IPS-NIHi11 (cell line): ENCODE results near the gene ASCL2.

Source experiments
- DNase-seq: peaks from one replicate; pipeline ENCODE4 v3.0.0; 2012; ENCODE audit warnings: mixed read lengths, low spot score

ASCL2 gene

DNA sequence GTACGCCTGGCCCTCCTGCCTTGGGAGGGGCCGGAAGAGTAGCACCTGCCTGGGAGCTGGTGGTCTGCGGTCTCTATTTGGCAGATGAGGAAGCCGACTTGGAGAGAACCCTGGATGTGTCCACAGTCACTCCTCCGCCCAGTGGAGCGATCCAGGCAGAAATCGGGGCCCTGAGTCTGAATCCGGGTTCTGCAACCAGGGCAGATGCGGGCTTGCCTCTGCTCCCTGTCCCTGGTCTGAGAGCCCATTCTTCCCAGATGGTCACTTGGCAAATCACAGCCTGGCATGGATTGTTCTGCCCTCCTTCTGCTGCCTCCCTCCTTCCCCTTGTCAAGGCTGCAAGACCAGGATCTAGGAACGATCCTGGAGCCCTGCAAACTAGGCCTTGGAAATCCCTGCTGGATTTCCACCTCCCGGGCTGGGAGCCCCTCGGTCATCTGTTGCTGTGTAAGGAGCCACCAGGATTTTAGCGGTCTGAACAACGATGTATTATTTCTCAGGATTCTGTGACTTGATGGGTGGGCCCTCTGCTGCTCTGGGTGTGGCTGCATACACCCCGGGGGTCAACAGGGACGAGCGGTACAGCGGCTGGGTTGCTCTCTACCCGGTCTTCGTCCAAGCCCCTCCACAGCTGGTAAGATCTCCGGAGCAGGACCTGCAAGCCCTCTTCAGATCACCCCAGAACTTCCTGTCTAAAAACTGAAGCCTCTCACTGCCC lies 2.0 kb upstream of the ASCL2 start:
- DNase-seq, result no peak

DNA sequence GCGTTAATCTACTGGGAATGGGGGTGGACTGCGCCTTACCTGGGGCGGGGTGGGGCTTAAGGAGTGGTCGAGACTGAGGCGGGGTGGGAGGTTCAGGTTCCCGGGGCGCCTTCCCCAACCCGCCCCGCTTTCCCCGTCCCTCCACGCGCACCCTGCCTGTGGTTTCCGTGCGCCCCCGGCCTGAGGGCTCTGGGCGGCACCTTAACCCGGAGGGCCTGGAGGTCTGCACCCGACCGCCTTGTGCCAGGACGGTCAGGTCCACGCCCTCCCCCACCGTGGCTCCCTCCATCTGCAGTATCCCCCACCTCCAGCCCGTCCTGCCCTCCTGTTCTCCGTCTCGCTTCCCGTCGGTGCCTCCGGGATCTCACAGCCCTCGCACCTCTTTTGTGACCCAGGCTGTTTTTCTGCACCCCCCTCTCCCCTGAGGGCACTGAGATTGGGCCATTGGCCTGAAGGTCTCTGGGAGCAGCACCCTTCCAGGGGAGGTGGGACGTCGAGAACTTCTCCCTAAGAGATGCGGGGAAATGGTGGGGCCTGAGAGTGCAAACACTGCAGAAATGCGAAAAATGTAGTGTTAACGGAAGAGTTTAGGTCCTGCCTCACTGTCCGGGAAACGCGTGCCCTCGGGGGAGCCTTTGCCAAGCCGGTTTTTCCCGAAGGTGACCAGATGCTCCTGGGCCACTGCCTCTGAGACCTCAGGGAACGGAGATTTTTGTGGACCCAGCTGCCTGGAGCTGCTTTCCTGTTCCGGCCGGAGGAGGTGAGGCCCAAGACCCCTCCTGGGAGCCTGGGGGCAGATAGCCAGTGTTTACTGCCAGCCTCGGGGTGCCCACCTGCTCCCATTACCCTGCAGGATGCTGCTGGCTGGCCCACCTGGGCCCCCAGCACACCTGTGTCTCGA lies 1.2 kb upstream of the ASCL2 start:
- no peak for DNase-seq

DNA sequence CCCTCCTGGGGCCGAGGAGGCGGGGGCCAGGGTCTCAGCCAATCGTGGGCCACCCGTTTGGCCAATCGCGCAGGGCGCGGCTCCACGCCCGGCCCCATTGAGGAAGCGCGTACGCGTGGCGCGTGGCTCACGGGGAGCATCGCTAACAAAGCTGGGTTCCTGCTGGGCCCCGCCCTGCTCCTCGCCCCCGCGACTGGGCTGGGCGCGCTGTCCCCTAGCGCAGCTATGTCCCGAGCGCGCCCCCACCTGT lies 614 bp upstream of the ASCL2 start:
- no peak for DNase-seq

DNA sequence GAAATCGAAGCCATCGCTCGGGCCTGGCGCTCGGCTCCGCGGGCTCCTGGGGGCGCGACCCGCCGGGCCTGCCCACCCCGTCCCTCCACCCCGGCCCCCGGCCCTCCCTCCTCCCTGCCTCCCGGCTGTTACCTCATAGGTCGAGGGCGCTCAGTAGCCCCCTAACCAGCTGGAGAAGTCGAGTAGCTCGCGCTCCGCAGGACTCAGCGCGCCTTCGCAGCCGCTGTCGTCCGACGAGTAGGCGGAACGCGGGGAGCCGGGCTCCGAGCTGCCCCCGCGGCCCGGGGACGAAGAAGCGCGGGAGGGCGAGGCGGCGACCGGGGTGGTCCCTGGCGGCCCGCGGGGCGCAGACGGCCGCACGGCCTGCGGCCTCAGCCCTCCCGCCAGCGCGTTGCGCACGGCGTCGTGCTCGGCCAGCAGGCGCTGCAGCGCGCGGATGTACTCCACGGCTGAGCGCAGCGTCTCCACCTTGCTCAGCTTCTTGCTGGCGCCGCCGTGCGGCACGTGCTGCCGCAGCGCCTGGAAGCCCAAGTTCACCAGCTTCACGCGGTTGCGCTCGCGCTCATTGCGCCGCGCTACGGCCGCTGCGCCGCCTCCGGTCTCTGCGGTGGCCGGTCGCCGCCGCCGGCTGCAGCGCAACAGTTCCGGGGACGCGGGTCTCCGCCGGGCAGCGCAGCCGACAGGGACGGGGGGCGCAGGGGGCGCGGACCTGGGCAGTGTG lies 627 bp downstream of the ASCL2 start:
- DNase-seq, result peak; percentile 80

DNA sequence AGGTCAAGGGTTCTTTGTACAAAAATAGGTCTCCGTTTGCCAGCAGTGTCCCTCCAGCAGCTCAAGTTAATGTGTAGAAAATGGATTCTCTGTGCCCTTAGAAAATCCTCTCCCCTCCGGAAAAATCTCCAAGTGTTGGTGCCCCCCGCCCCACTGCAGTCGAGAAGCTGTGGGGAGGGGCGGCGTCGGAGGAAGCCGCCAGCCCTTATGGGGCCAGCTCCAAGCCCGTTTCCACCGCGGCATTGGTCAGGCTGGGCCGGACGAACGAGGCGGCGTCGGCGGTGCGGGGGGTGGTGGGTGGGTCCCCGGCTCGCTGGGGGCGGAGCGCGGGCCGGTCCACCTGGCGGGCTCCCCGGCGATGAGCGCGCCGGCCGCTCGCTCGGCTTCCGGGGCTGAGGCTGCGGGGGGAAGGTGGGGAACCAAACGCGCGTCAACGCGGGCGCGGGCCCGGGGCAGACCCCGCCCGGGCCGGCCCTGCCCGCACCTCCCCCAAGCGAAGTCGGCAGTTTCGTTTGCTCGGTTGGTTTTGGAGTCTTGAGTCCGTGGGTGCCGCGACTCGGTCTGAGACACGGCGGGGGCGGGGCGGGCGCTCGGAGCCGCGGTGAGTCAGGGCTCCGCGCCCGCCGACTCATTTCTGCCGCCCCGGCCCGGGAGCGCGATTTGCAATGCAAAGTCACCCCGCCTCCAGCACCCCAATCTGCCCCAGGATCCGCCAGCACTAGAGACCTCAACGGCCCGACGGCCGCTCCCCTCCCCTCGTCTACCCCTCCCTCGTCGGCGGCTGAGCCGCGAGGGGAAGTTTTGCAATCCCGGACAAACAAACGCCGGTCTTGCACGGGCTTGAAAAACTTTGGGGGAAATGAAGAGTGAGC lies 1.4 kb downstream of the ASCL2 start:
- peak; percentile 89 for DNase-seq

DNA sequence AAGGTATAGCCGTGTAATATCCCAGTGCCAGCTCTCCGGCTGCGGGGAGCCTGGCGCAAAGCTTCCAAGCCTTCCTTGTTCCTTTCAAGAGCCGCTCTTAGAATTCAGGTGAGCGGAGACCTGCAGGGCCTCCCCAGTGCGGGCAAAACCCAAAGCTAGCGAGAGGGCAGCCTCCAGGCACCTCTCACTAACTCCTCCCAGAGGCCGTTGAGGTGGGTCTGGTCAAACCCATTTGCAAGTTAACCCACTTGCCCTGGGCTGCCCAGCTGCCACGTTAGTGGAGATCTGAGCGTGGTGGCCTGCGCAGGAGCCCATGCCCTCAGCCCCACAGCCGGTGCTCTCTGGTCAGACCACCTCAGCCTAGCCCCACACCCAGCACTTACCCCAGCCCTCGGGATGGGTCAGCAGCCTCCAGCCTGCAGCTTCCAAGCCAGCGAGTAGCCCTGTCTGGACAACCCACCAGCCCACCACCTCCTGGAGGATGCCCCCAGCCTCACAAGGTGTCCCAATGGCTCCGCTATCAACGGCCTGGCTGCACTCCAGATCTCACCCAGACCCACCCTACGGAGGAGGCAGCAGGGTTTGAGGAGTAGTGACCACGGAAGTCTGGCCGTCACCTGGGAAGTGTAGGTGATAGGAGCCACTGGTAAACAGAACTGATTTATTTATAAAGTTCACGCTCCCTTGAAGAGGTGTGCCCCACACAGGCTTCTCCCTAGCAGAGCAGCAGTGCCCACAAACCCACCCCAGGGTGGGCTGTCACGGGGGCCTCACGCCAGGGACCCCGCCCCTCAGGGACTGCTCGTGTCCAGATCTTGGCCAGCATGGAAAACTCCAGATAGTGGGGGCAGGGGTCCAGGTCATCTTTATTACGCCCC lies 2.3 kb downstream of the ASCL2 start:
- peak; percentile 36 for DNase-seq

DNA sequence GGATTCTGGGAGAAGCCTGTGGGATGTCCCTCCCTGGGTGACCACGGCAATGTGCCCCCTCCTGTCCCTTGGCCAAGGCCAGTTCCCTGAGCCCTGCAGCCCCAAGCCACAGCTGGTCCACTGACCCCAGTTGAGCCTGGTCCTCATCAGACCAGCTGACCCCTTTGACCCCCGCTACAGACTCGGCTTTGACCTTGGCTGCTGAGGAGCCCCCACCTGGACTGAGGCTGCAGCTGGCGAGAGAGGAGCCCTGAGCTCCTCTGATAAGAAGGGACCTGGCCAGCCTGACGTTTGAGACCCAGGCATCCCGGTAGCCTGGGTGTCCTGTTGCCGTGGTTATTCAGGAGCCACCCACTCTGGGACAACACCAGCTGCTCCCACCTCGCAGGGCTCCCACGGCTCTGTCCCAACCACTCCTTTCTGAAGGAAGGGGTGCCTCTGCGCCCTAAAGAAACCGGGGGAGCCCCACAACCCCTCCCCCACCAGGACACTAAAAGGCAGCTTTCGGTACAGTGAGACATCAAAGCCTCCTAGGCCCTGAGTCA lies 3.0 kb downstream of the ASCL2 start:
- no peak for DNase-seq

DNA sequence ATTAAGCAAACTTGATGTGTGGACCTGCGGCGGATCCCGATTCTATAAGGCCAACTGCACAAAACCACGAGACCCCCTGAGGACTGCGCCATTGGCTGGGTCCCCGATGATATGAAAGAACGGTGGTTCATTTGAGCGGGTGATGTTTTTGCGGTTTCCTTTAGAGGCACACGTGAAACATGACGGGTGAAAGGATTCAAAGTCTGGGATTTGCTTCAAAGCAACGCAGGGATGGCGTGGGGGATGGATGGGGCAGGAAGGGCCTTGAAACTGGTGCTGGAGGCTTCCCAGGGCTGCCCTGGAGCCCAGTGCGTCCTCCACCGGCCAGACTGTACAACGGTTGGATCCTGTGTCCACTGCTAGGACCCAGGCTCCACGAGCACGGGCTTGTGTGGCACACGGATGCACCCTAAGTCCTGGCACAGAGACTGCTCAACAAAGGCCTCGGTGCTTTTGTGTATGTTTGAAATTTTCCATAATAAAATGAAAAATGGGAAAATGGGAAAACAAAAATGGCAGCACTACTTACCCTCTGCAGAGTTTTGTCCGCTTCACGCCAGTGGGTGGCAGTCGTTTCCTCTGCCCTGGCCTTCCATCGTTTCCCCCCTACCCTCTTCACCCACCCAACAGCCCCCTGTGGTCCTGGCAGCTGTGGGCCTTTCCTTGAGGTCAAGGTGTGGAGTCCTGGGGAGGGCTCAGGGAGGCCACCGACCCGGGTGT lies 3.6 kb downstream of the ASCL2 start:
- DNase-seq, result no peak

DNA sequence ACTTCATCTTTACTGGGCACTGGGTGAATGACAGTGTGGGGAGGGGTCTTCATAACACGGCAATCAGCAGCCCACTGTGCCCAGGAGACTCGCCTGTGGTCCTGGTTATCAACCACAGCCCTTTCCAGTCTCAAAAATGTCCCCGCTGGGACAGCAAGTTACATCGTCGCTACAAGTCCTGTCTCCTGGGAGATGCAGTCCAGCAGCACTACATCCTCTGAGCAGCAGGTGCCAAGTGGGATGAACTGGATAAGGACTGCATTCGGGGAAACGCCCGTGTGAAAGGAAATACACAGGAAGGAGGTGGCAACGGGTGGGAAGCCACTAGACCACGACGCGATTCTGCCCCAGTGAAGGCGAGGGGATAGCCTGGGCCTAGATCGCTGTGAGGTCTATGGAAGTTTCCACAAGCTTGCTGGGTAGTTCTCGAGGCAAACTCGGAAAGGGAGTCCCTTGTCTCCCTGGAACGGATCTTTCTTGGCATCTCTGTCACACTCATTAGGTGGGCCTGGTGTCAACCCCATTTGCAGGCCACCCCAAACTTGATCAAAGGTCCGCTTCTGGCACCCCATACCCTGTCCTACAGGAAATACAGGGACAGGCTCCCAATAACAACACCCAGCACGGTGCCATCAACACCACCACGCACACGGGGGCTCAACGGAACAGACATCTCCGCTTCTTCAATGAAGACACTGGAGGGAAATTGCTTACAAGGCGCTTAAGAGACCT lies 4.4 kb downstream of the ASCL2 start:
- no peak for DNase-seq

DNA sequence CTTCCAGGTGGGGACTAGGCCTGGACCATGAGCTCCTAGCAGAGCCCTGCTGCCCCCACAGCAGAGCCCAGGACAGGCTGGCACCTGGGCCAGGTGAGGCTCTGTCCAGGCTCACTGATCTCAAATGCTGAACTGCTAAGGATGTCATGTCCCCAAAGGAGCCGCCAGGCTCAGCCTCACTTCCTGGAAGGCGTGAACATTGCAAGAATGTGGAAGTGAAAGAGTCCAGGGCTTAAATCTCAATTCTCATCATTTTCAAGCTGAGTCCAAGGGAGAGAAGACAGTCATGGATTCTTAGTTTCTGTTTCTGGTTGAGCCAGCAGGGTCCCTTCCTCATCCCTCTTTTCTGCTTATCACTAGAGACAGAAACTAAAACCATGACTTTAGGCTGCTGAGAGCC lies 5.0 kb downstream of the ASCL2 start:
- no peak for DNase-seq

DNA sequence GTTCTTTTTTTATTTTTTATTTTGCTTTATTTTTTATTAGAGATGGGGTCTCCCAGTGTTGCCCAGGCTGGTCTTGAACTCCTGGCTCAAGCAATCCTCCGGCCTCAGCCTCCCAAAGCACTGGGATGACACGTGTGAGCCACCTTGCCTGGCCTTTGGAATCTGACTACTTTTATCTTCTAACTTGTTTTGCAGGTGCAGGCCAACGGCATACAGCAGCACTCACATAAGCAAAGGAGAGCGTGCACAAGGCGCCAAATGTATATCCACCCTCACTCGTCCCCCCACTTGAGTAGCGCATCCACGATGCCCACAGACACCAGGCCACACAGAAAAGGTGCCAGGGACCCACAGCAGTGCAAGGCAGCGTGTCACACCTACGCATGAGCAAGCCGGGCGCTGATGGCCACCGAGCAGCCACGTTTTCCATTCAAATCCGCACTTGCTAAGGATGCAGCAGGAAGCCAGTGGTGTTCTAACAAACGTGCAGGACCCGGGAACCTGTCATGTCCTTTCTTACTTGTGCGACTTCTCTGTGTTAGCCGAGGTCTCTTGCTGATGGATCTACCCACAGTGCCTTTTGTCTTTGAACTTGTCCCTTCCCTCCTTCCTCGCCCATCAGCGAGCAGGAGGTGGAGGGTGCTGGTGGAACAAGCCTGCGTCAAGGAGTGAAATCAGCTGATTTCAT lies 5.9 kb downstream of the ASCL2 start:
- DNase-seq, result no peak

DNA sequence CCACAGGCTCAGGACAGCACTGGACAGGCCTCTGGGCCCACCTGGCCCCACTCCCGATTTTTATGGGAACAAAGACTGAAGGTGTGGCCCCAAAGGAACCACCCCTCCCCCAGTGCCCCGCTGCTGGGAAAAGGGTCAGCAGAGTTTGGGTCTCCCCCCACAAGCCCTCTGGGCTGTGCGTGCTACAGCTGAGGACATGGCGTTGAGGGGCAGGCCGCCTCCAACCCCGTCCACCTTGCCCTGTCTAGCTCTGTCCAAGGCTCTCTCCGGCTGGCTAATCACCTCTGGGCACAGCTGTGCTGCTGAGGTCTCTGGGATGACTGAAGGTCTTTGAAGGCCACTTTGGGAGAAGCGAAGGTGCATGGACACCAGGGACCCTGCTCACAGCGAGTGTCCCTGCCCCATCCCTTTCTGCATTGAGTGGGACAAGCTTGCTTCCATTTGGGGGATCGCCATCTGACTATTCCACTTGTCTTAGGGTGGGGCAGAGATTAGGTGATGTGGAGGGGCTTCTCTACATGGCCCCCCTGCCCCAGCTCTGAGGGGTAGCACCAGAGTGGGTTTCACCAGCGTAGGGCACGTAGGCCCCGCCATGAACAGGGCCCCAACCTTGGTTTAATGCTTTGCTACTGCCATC lies 6.5 kb downstream of the ASCL2 start:
- DNase-seq, result no peak

DNA sequence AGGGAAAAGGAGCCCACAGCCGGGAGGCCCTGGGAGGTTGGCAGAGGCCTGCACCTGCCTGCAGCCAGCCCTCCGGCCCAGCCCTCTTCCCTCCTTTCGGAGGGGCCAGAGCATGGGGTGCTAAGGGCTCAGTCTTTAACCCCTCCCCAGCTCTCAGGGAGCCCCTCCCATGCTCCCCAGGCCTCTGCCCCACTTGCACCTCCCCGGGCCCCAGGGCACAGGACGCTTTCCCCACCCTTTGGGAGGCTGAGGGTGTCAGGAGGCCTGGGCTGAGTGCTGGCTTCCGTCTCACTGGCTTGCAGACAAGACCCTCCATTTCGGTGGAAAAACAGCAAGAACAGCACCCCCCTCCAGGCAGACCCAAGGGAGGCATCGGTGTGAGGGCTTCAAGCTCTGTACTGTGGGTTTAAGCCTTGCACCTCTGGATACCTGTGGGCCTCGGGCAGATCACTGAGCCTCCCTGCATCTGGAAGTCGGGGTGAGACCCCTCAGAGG lies 7.3 kb downstream of the ASCL2 start:
- DNase-seq, result no peak

DNA sequence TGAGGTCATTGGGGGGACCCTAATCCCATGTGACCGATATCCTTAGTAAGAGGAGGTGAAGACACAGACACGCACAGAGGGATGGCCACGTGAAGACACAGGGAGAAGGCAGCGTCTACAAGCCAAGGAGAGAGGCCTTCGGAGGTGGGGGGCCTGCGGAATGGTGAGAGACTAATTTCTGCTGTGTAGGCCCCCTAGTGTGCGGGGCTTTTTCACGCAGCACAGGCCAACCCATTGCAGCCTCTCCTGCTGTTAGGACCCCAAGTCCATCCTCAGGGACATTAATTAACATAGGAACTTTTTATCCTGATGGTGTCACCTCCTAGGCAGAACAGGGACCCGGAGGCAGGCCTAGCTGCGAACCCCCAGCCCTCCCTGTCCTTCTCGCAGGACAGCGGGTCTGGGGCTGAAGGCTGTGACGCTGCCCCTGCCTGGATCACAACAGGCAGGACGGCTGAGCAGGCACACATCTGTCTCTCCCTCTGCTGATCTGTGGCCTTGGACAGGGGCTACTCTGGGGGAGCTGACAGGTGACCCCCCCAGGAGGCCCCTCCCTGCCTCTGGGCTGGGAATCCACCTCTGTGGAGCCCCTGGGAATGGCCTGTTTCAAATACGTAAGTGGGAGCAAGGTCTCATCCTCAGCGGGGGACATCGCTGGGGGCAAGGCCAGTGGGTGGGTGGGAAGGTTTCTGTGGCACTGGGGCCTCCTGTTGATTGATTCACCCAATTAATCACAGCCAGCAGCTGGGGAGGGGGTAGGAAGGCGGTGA lies 7.9 kb downstream of the ASCL2 start:
- DNase-seq, result no peak

DNA sequence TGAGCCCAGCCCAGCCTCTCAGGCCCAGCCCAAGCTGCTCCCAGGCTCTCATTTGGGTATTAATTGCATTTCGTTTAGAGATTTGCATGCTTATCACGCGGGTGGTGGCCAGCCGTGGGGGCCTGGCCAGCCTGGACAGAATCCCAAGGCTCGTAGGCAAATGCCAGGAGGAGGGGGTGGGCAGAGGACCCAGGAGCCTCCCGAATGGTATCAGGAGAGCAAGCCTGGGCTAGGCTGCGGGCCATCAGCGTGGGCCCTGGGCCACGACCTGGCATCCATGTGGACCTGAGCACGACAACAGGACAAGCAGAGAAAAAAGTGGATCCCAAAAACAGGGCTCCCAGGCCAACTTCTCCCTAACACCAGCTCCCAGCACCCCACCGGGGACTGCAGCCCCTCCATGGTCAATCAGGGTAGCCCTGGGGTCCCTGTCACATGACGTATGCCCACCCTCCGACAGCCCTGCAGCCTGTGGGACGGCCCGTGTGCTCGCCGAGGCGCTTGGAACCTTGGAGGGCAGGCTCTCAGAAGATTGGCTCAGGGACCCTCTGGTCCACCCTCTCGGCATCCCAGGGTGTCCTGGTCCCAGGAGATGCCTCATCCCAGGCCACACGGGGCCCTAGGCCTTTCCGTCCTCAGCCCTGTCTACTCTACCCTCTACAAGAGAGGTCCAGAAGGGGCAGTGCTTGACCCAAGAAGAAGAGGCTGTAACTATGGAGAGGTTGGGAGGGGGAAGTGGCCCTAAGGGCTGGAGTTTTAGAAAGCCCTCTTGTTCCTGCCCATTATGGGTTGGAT lies 8.8 kb downstream of the ASCL2 start:
- DNase-seq, result no peak
